HEK293 (cell line): ENCODE data around the gene ICAM5.

Experiments used
- CTCF ChIA-PET: fragments of 350-600 bp; formaldehyde crosslinking; extraction: SDS; loops from one replicate; lab custom pipeline; 2021; ENCODE audit warnings: antibody characterized with exemption; lab: Yijun Ruan, JAX
- POLR2A ChIA-PET: fragments of 300-600 bp; formaldehyde crosslinking; extraction: SDS; loops from one replicate; lab custom pipeline; 2020; ENCODE audit warnings: antibody characterized with exemption, inconsistent platforms; lab: Yijun Ruan, JAX
- H3K27ac ChIP-seq: fragments of 200-500 bp; sonication (Bioruptor generic); 2 replicates; pipeline ENCODE4 v1.5.1; 2014; ENCODE audit warnings: low read depth, low read length, control low read depth, inconsistent platforms; ENCODE audit errors: extremely low read depth
- H3K36me3 ChIP-seq, 2 experiments: fragments of 200-500 bp in 1 of 2; sonication (Bioruptor generic) in 1 of 2; 1 replicate in 1 of 2; 2 replicates in 1 of 2; pipeline ENCODE4 v1.5.1; 2014 to 2017; ENCODE audit warnings: inconsistent platforms in 2 of 2, low read length in 2 of 2; ENCODE audit not compliant: control insufficient read depth in 2 of 2, insufficient read depth in 1 of 2
- H3K4me1 ChIP-seq: fragments of 200-500 bp; sonication (Bioruptor generic); 2 replicates; pipeline ENCODE4 v1.5.1; 2014; ENCODE audit warnings: mild to moderate bottlenecking, low read length, inconsistent platforms; ENCODE audit not compliant: control insufficient read depth, insufficient read depth
- H3K4me3 ChIP-seq: 2 replicates; pipeline ENCODE4 v1.5.1; 2011; ENCODE audit warnings: low read depth, mild to moderate bottlenecking, control low read depth, low read length, moderate library complexity
- H3K9me3 ChIP-seq: fragments of 200-500 bp; sonication (Bioruptor generic); 2 replicates; pipeline ENCODE4 v1.5.1; 2014; ENCODE audit warnings: low read depth, low read length, inconsistent platforms; ENCODE audit not compliant: control insufficient read depth, insufficient read depth
- KLF9 ChIP-seq: fragments of 450-650 bp; formaldehyde crosslinking; IDR thresholded peaks from 2 replicates; pipeline ENCODE4 v1.5.1; 2016; ENCODE audit warnings: missing biosample characterization, missing genetic modification characterization, low read depth
- SCRT2 ChIP-seq: fragments of 450-650 bp; formaldehyde crosslinking; IDR thresholded peaks from 2 replicates; pipeline ENCODE4 v1.5.1; 2016; ENCODE audit warnings: missing biosample characterization, missing genetic modification characterization
- SP7 ChIP-seq: fragments of 450-650 bp; formaldehyde crosslinking; IDR thresholded peaks from 2 replicates; pipeline ENCODE4 v1.5.1; 2016; ENCODE audit warnings: missing biosample characterization, missing genetic modification characterization
- TRIM28 ChIP-seq: IDR thresholded peaks from 2 replicates; pipeline ENCODE4 v1.6.1; 2011; ENCODE audit warnings: low read length, control low read depth, borderline replicate concordance
- ZFHX2 ChIP-seq: fragments of 450-650 bp; formaldehyde crosslinking; conservative IDR thresholded peaks from 2 replicates; pipeline ENCODE4 v1.5.1; 2016; ENCODE audit warnings: missing biosample characterization, missing genetic modification characterization
- ZIC2 ChIP-seq: fragments of 450-650 bp; formaldehyde crosslinking; IDR thresholded peaks from 2 replicates; pipeline ENCODE4 v1.5.1; 2016; ENCODE audit warnings: missing biosample characterization, missing genetic modification characterization
- ZNF146 ChIP-seq: fragments of 450-650 bp; formaldehyde crosslinking; IDR thresholded peaks from 2 replicates; pipeline ENCODE4 v1.5.1; 2016; ENCODE audit warnings: missing biosample characterization, missing genetic modification characterization
- ZNF184 ChIP-seq: fragments of 450-650 bp; IDR thresholded peaks from 2 replicates; pipeline ENCODE4 v1.5.1; 2018; ENCODE audit warnings: missing biosample characterization, mild to moderate bottlenecking, missing genetic modification characterization
- ZNF366 ChIP-seq: fragments of 450-650 bp; formaldehyde crosslinking; conservative IDR thresholded peaks from 2 replicates; pipeline ENCODE4 v1.5.1; 2016; ENCODE audit warnings: missing biosample characterization, missing genetic modification characterization
- ZNF660 ChIP-seq: fragments of 450-650 bp; IDR thresholded peaks from 2 replicates; pipeline ENCODE4 v1.5.1; 2018; ENCODE audit warnings: missing biosample characterization, mild to moderate bottlenecking, missing genetic modification characterization
- ZNF76 ChIP-seq: fragments of 450-650 bp; formaldehyde crosslinking; IDR thresholded peaks from 2 replicates; pipeline ENCODE4; 2016; ENCODE audit warnings: low read depth, missing biosample characterization, missing genetic modification characterization, borderline replicate concordance
- ZSCAN23 ChIP-seq: fragments of 450-650 bp; formaldehyde crosslinking; IDR thresholded peaks from 2 replicates; pipeline ENCODE4 v1.5.1; 2016; ENCODE audit warnings: missing biosample characterization, missing genetic modification characterization
- TF ChIP-seq, protein P1 (sequence below): fragments of 450-650 bp; formaldehyde crosslinking; IDR thresholded peaks from 2 replicates; pipeline ENCODE4; 2016; ENCODE audit warnings: missing biosample characterization, missing genetic modification characterization
- TF ChIP-seq, protein P2 (sequence below): fragments of 450-650 bp; formaldehyde crosslinking; IDR thresholded peaks from 2 replicates; pipeline ENCODE4 v1.5.1; 2016; ENCODE audit warnings: missing biosample characterization, missing genetic modification characterization
- TF ChIP-seq, protein P3 (sequence below): fragments of 450-650 bp; formaldehyde crosslinking; IDR thresholded peaks from 2 replicates; pipeline ENCODE4 v1.5.1; 2017; ENCODE audit warnings: missing biosample characterization, missing genetic modification characterization
- TF ChIP-seq, protein P4 (sequence below): fragments of 450-650 bp; formaldehyde crosslinking; conservative IDR thresholded peaks from 2 replicates; pipeline ENCODE4 v1.5.1; 2016; ENCODE audit warnings: low read depth, missing biosample characterization, missing genetic modification characterization
- TF ChIP-seq, protein P5 (sequence below): fragments of 450-650 bp; formaldehyde crosslinking; IDR thresholded peaks from 2 replicates; pipeline ENCODE4 v1.5.1; 2016; ENCODE audit warnings: missing biosample characterization, missing genetic modification characterization, borderline replicate concordance

The ICAM5 gene

DNA sequence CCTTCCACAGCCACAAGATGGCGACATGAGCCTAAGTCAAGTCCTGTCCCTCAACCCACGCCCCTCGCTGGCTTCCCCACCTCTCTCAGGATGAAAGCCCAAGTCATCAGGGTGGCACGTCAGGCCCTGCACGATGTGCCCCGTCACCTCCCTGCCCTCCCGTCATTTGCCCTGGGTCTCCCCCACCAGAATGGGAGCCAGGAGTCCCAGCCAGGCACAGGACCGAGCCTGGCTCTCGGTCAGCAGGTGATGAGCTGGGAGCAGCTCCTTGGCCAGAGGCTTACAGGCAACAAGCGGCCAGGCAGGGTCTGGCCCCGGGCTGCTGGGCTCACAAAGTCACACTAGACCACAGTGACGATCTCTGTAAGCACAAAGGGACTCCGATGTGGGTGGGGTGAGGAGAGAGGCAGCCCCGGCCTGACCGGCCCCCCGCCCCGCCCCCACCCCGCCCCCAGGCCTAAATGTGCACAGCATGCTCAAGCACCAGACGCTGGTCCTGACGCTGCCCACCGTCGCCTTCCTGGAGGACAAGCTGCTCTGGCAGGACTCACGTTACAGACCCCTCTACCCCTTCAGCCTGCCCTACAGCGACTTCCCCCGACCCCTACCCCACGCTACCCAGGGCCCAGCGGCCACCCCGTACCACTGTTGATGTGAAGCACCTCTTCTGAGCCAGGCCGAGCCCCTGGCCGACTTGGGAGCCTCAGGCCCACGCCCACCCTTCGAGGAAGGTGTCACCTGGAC, 30.4 kb upstream of the ICAM5 start (continued):
- TF ChIP-seq, protein P1, sequence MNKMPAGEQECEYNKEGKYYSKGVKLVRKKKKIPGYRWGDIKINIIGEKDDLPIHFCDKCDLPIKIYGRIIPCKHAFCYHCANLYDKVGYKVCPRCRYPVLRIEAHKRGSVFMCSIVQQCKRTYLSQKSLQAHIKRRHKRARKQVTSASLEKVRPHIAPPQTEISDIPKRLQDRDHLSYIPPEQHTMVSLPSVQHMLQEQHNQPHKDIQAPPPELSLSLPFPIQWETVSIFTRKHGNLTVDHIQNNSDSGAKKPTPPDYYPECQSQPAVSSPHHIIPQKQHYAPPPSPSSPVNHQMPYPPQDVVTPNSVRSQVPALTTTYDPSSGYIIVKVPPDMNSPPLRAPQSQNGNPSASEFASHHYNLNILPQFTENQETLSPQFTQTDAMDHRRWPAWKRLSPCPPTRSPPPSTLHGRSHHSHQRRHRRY (tag by site-specific recombination): no peak
- TF ChIP-seq ZIC2 (tag by site-specific recombination): no peak
- TF ChIP-seq, protein P2, sequence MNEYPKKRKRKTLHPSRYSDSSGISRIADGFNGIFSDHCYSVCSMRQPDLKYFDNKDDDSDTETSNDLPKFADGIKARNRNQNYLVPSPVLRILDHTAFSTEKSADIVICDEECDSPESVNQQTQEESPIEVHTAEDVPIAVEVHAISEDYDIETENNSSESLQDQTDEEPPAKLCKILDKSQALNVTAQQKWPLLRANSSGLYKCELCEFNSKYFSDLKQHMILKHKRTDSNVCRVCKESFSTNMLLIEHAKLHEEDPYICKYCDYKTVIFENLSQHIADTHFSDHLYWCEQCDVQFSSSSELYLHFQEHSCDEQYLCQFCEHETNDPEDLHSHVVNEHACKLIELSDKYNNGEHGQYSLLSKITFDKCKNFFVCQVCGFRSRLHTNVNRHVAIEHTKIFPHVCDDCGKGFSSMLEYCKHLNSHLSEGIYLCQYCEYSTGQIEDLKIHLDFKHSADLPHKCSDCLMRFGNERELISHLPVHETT: 0 out of 2 replicates have a peak, but pooled peaks have one; percentile 65
- TF ChIP-seq, protein P3, sequence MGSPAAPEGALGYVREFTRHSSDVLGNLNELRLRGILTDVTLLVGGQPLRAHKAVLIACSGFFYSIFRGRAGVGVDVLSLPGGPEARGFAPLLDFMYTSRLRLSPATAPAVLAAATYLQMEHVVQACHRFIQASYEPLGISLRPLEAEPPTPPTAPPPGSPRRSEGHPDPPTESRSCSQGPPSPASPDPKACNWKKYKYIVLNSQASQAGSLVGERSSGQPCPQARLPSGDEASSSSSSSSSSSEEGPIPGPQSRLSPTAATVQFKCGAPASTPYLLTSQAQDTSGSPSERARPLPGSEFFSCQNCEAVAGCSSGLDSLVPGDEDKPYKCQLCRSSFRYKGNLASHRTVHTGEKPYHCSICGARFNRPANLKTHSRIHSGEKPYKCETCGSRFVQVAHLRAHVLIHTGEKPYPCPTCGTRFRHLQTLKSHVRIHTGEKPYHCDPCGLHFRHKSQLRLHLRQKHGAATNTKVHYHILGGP (tag by site-specific recombination): no peak
- no peak for TF ChIP-seq TRIM28
- TF ChIP-seq, protein P4, sequence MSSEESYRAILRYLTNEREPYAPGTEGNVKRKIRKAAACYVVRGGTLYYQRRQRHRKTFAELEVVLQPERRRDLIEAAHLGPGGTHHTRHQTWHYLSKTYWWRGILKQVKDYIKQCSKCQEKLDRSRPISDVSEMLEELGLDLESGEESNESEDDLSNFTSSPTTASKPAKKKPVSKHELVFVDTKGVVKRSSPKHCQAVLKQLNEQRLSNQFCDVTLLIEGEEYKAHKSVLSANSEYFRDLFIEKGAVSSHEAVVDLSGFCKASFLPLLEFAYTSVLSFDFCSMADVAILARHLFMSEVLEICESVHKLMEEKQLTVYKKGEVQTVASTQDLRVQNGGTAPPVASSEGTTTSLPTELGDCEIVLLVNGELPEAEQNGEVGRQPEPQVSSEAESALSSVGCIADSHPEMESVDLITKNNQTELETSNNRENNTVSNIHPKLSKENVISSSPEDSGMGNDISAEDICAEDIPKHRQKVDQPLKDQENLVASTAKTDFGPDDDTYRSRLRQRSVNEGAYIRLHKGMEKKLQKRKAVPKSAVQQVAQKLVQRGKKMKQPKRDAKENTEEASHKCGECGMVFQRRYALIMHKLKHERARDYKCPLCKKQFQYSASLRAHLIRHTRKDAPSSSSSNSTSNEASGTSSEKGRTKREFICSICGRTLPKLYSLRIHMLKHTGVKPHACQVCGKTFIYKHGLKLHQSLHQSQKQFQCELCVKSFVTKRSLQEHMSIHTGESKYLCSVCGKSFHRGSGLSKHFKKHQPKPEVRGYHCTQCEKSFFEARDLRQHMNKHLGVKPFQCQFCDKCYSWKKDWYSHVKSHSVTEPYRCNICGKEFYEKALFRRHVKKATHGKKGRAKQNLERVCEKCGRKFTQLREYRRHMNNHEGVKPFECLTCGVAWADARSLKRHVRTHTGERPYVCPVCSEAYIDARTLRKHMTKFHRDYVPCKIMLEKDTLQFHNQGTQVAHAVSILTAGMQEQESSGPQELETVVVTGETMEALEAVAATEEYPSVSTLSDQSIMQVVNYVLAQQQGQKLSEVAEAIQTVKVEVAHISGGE (tag by site-specific recombination): no peak
- TF ChIP-seq ZNF366 (tag by site-specific recombination): no peak
- no peak for TF ChIP-seq ZNF76
- no peak for TF ChIP-seq ZNF660 (tag by site-specific recombination)
- TF ChIP-seq SP7: peak; percentile 42; the same call in 1 of the 2 replicates
- no peak for TF ChIP-seq ZNF184 (tag by site-specific recombination)
- TF ChIP-seq ZSCAN23: no peak

DNA sequence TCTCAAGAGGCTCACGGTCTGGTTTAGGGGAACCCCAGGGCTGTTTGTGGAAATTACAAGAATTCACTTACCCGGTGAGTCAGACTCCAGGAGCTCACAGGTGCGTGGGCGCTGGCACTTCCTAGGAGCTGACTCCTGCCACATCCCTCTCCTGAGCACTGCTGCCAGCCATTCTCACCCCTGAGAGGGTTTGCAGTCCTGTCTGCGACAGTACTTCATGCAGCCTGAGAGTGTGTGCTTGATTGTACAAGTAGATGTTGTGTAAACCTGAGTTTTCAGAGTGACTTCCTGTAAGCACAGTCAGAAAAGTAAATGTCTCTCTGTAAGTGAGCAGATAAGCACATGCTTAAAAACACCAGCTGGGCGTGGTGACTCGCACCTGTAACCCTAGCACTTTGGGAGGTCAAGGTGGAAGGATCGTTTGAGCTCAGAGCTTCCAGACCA, 29.6 kb upstream of the ICAM5 start:
- Histone ChIP-seq H3K4me3 (no peak overlapping the region), H3K27ac (no peak overlapping the region), H3K9me3 (no peaks in the 10 kb centered on the region), H3K36me3 (peaks cover 10 to 45% of the 10 kb centered on the region in 2 experiments; a peak in 2 of 3 replicates), H3K4me1 (no peaks in the 10 kb centered on the region)
- ChIA-PET CTCF (interaction anchor here (0.6 to 7.9 kb wide), 18 partner anchors 9 to 329 kb away, joined by 3 to 141 read pairs (median 6); partner anchors contain the start of genes ICAM1, MRPL4, PPAN and RAVER1), POLR2A (interaction anchor here (0.6 to 2.7 kb wide), 7 partner anchors 10 to 129 kb away, joined by 3 to 24 read pairs (median 4); partner anchors contain the start of genes ICAM5 and TYK2)
- TF ChIP-seq ZNF146 (tag by site-specific recombination): no peak
- TF ChIP-seq, protein P5, sequence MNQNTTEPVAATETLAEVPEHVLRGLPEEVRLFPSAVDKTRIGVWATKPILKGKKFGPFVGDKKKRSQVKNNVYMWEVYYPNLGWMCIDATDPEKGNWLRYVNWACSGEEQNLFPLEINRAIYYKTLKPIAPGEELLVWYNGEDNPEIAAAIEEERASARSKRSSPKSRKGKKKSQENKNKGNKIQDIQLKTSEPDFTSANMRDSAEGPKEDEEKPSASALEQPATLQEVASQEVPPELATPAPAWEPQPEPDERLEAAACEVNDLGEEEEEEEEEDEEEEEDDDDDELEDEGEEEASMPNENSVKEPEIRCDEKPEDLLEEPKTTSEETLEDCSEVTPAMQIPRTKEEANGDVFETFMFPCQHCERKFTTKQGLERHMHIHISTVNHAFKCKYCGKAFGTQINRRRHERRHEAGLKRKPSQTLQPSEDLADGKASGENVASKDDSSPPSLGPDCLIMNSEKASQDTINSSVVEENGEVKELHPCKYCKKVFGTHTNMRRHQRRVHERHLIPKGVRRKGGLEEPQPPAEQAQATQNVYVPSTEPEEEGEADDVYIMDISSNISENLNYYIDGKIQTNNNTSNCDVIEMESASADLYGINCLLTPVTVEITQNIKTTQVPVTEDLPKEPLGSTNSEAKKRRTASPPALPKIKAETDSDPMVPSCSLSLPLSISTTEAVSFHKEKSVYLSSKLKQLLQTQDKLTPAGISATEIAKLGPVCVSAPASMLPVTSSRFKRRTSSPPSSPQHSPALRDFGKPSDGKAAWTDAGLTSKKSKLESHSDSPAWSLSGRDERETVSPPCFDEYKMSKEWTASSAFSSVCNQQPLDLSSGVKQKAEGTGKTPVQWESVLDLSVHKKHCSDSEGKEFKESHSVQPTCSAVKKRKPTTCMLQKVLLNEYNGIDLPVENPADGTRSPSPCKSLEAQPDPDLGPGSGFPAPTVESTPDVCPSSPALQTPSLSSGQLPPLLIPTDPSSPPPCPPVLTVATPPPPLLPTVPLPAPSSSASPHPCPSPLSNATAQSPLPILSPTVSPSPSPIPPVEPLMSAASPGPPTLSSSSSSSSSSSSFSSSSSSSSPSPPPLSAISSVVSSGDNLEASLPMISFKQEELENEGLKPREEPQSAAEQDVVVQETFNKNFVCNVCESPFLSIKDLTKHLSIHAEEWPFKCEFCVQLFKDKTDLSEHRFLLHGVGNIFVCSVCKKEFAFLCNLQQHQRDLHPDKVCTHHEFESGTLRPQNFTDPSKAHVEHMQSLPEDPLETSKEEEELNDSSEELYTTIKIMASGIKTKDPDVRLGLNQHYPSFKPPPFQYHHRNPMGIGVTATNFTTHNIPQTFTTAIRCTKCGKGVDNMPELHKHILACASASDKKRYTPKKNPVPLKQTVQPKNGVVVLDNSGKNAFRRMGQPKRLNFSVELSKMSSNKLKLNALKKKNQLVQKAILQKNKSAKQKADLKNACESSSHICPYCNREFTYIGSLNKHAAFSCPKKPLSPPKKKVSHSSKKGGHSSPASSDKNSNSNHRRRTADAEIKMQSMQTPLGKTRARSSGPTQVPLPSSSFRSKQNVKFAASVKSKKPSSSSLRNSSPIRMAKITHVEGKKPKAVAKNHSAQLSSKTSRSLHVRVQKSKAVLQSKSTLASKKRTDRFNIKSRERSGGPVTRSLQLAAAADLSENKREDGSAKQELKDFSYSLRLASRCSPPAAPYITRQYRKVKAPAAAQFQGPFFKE: no peak
- no peak for TF ChIP-seq KLF9 (tag by site-specific recombination)
- TF ChIP-seq ZFHX2 (tag by site-specific recombination): 0 out of 2 replicates have a peak, but pooled peaks have one; percentile 20
- TF ChIP-seq SCRT2: peak; percentile 71
- TF ChIP-seq, all 188 proteins: peak for 2
